GM23338 (cell line): Measurements from ENCODE around the gene IL17REL. TPM values are rescaled to one million over a fixed set of nuclear protein-coding genes. Genes with fewer than 3 reads are reported as not detected.

ENCODE experiments used
- ATAC-seq: fragments of 200-7000 bp; cut with Tn5 transposase; 3 replicates; pipeline ENCODE4 v1.9.1; 2020
- DNase-seq: peaks from one replicate; pipeline ENCODE4 v3.0.0-alpha.2; 2015; ENCODE audit warnings: low spot score
- H2AFZ ChIP-seq: fragments of 200-600 bp; sonication (generic); 2 replicates; pipeline ENCODE4 v1.8.0; 2016; ENCODE audit warnings: antibody characterized with exemption, mild to moderate bottlenecking, moderate library complexity
- H3F3A ChIP-seq: fragments of 200-600 bp; sonication (generic); replicated peaks from 2 replicates; pipeline ENCODE4 v1.8.0; 2017; ENCODE audit warnings: antibody characterized with exemption, mixed run types, low read depth
- H3K27ac ChIP-seq: fragments of 200-600 bp; sonication (generic); 2 replicates; pipeline ENCODE4 v1.6.1; 2016; ENCODE audit warnings: low read depth
- H3K27me3 ChIP-seq: fragments of 200-600 bp; sonication (generic); 2 replicates; pipeline ENCODE4 v1.8.0; 2016; ENCODE audit warnings: mild to moderate bottlenecking, mixed run types, moderate library complexity; ENCODE audit not compliant: insufficient read depth
- H3K36me3 ChIP-seq: fragments of 200-600 bp; sonication (generic); 2 replicates; pipeline ENCODE4 v1.8.0; 2016; ENCODE audit warnings: mild to moderate bottlenecking; ENCODE audit not compliant: insufficient read depth
- H3K4me1 ChIP-seq: fragments of 200-600 bp; sonication (generic); 2 replicates; pipeline ENCODE4 v1.8.0; 2016; ENCODE audit warnings: mild to moderate bottlenecking, moderate library complexity; ENCODE audit not compliant: insufficient read depth
- H3K4me2 ChIP-seq: fragments of 200-600 bp; sonication (generic); 2 replicates; pipeline ENCODE4 v1.7.1; 2017; ENCODE audit warnings: mixed run types
- H3K4me3 ChIP-seq: fragments of 200-600 bp; sonication (generic); 2 replicates; pipeline ENCODE4 v1.6.1; 2016; ENCODE audit warnings: mixed run types
- H3K79me2 ChIP-seq: fragments of 200-600 bp; sonication (generic); replicated peaks from 2 replicates; pipeline ENCODE4 v1.8.0; 2017; ENCODE audit warnings: mild to moderate bottlenecking; ENCODE audit not compliant: insufficient read depth
- H3K9me2 ChIP-seq: fragments of 200-600 bp; sonication (generic); 2 replicates; pipeline ENCODE4 v1.8.0; 2017; ENCODE audit not compliant: insufficient read depth
- H4K20me1 ChIP-seq: fragments of 200-600 bp; sonication (generic); replicated peaks from 2 replicates; pipeline ENCODE4 v1.8.0; 2017; ENCODE audit warnings: mild to moderate bottlenecking; ENCODE audit not compliant: insufficient read depth
- H3K27ac Mint-ChIP-seq: 2 replicates; pipeline ENCODE4 v1.8.0; 2020; ENCODE audit warnings: inconsistent platforms, mild to moderate bottlenecking, moderate library complexity, mixed read lengths
- H3K27me3 Mint-ChIP-seq: 3 replicates; pipeline ENCODE4 v1.8.0; 2022; ENCODE audit warnings: low read depth, mild to moderate bottlenecking, moderate library complexity, mixed read lengths, inconsistent platforms; ENCODE audit not compliant: insufficient read depth, poor library complexity
- H3K36me3 Mint-ChIP-seq: 3 replicates; pipeline ENCODE4 v1.8.0; 2021; ENCODE audit warnings: low read depth, mild to moderate bottlenecking, inconsistent platforms, moderate library complexity, mixed read lengths
- H3K4me1 Mint-ChIP-seq: 3 replicates; pipeline ENCODE4 v1.8.0; 2020; ENCODE audit warnings: mild to moderate bottlenecking, inconsistent platforms, mixed read lengths
- H3K4me3 Mint-ChIP-seq: 3 replicates; pipeline ENCODE4 v1.8.0; 2021; ENCODE audit warnings: moderate library complexity, mild to moderate bottlenecking, inconsistent platforms, mixed read lengths
- H3K9me3 Mint-ChIP-seq: 3 replicates; pipeline ENCODE4 v1.8.0; 2020; ENCODE audit warnings: moderate library complexity, mild to moderate bottlenecking, inconsistent platforms, mixed read lengths
- CREB1 ChIP-seq: fragments of 250-450 bp; sonication (Bioruptor Pico); IDR thresholded peaks from 2 replicates; pipeline ENCODE4 v1.5.0; 2020; ENCODE audit warnings: low read depth, mild to moderate bottlenecking, moderate library complexity
- EZH2phosphoT487 ChIP-seq: fragments of 200-600 bp; sonication (generic); IDR thresholded peaks from one replicate; pipeline ENCODE4 v1.8.1; 2018; ENCODE audit warnings: antibody characterized with exemption; ENCODE audit not compliant: unreplicated experiment
- JUNB ChIP-seq: IDR thresholded peaks from one replicate; pipeline ENCODE4 v1.6.1; 2016; ENCODE audit warnings: antibody characterized with exemption; ENCODE audit not compliant: unreplicated experiment
- NANOG ChIP-seq: IDR thresholded peaks from 2 replicates; pipeline ENCODE4 v1.6.1; 2016; ENCODE audit warnings: antibody characterized with exemption, borderline replicate concordance
- POLR2AphosphoS5 ChIP-seq: IDR thresholded peaks from 2 replicates; pipeline ENCODE4 v1.6.1; 2016; ENCODE audit warnings: antibody characterized with exemption, low read depth
- STAT1 ChIP-seq: IDR thresholded peaks from one replicate; pipeline ENCODE4 v1.6.1; 2016; ENCODE audit warnings: antibody characterized with exemption; ENCODE audit not compliant: unreplicated experiment
- ZNF114 ChIP-seq: fragments of 250-450 bp; sonication (Bioruptor Pico); IDR thresholded peaks from 2 replicates; pipeline ENCODE4 v1.5.0; 2020; ENCODE audit warnings: mild to moderate bottlenecking, moderate library complexity
- ZNF331 ChIP-seq: fragments of 250-450 bp; sonication (Bioruptor Pico); IDR thresholded peaks from 2 replicates; pipeline ENCODE4 v1.5.0; 2020; ENCODE audit warnings: low read depth, mild to moderate bottlenecking, moderate library complexity
- polyA plus RNA-seq: library from polyadenylated mRNA; unstranded; fragments of >200 nt; fragmentation: Nextera tagmentation; extraction: Ambion mirVana; gene quantifications from 2 replicates; pipeline ENCODE4 v1.2.1, GENCODE V29; 2016
- total RNA-seq: library from RNA; depleted of rRNA; stranded (reverse); fragments of >200 nt; shearing (Covaris generic); gene quantifications from 2 replicates; pipeline ENCODE4 v1.2.3, GENCODE V29; 2014
- TF ChIP-seq, protein P1 (sequence below): IDR thresholded peaks from 2 replicates; pipeline ENCODE4 v1.6.1; 2016; ENCODE audit warnings: antibody characterized with exemption
- TF ChIP-seq, protein P2 (sequence below): fragments of 250-450 bp; sonication (Bioruptor Pico); IDR thresholded peaks from 2 replicates; pipeline ENCODE4 v1.5.0; 2020; ENCODE audit warnings: mild to moderate bottlenecking, moderate library complexity
- TF ChIP-seq, protein P3 (sequence below): IDR thresholded peaks from one replicate; pipeline ENCODE4 v1.6.1; 2018; ENCODE audit warnings: antibody characterized with exemption; ENCODE audit not compliant: unreplicated experiment
- TF ChIP-seq, protein P4 (sequence below), 2 experiments: fragments of 200-600 bp in 1 of 2; sonication (generic) in 1 of 2; conservative IDR thresholded peaks; 2 replicates each; pipeline versions ENCODE4 v1.5.1 to v1.6.1; 2016 to 2017; ENCODE audit warnings: antibody characterized with exemption in 2 of 2, low read depth in 2 of 2, mild to moderate bottlenecking in 2 of 2, moderate library complexity in 1 of 2

IL17REL gene
- total and polyA plus RNA-seq, 2 experiments from 2014 or later: 0.31 TPM; not detected in 1

DNA sequence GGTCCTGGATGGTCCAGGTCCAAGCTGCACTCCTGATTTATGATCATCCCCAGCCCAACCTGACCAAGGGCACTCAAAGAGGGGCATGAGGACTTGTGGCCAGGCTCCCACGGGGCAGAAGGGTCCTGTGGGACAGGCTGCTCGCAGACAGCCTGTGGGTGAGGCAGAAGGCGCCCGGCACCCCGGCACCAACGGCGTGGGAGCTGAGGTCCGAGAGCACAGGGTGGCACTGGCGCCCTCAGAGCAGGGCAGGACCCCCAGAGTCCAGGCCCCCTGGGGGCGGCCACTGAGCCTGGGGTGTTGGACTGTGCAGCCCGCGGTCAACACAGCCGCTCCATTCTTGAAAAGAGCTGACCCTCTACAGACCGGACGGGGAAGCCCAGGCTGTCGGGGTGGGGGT lies 3.3 kb downstream of the IL17REL start:
- no peak for TF ChIP-seq EZH2phosphoT487
- TF ChIP-seq POLR2AphosphoS5: no peak
- no peak for TF ChIP-seq ZNF114 (CRISPR knock-in tag)
- TF ChIP-seq ZNF331 (CRISPR knock-in tag): no peak
- TF ChIP-seq STAT1: no peak
- TF ChIP-seq NANOG: no peak
- TF ChIP-seq, protein P1, sequence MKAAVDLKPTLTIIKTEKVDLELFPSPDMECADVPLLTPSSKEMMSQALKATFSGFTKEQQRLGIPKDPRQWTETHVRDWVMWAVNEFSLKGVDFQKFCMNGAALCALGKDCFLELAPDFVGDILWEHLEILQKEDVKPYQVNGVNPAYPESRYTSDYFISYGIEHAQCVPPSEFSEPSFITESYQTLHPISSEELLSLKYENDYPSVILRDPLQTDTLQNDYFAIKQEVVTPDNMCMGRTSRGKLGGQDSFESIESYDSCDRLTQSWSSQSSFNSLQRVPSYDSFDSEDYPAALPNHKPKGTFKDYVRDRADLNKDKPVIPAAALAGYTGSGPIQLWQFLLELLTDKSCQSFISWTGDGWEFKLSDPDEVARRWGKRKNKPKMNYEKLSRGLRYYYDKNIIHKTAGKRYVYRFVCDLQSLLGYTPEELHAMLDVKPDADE: no peak
- TF ChIP-seq CREB1: no peak
- TF ChIP-seq, protein P2, sequence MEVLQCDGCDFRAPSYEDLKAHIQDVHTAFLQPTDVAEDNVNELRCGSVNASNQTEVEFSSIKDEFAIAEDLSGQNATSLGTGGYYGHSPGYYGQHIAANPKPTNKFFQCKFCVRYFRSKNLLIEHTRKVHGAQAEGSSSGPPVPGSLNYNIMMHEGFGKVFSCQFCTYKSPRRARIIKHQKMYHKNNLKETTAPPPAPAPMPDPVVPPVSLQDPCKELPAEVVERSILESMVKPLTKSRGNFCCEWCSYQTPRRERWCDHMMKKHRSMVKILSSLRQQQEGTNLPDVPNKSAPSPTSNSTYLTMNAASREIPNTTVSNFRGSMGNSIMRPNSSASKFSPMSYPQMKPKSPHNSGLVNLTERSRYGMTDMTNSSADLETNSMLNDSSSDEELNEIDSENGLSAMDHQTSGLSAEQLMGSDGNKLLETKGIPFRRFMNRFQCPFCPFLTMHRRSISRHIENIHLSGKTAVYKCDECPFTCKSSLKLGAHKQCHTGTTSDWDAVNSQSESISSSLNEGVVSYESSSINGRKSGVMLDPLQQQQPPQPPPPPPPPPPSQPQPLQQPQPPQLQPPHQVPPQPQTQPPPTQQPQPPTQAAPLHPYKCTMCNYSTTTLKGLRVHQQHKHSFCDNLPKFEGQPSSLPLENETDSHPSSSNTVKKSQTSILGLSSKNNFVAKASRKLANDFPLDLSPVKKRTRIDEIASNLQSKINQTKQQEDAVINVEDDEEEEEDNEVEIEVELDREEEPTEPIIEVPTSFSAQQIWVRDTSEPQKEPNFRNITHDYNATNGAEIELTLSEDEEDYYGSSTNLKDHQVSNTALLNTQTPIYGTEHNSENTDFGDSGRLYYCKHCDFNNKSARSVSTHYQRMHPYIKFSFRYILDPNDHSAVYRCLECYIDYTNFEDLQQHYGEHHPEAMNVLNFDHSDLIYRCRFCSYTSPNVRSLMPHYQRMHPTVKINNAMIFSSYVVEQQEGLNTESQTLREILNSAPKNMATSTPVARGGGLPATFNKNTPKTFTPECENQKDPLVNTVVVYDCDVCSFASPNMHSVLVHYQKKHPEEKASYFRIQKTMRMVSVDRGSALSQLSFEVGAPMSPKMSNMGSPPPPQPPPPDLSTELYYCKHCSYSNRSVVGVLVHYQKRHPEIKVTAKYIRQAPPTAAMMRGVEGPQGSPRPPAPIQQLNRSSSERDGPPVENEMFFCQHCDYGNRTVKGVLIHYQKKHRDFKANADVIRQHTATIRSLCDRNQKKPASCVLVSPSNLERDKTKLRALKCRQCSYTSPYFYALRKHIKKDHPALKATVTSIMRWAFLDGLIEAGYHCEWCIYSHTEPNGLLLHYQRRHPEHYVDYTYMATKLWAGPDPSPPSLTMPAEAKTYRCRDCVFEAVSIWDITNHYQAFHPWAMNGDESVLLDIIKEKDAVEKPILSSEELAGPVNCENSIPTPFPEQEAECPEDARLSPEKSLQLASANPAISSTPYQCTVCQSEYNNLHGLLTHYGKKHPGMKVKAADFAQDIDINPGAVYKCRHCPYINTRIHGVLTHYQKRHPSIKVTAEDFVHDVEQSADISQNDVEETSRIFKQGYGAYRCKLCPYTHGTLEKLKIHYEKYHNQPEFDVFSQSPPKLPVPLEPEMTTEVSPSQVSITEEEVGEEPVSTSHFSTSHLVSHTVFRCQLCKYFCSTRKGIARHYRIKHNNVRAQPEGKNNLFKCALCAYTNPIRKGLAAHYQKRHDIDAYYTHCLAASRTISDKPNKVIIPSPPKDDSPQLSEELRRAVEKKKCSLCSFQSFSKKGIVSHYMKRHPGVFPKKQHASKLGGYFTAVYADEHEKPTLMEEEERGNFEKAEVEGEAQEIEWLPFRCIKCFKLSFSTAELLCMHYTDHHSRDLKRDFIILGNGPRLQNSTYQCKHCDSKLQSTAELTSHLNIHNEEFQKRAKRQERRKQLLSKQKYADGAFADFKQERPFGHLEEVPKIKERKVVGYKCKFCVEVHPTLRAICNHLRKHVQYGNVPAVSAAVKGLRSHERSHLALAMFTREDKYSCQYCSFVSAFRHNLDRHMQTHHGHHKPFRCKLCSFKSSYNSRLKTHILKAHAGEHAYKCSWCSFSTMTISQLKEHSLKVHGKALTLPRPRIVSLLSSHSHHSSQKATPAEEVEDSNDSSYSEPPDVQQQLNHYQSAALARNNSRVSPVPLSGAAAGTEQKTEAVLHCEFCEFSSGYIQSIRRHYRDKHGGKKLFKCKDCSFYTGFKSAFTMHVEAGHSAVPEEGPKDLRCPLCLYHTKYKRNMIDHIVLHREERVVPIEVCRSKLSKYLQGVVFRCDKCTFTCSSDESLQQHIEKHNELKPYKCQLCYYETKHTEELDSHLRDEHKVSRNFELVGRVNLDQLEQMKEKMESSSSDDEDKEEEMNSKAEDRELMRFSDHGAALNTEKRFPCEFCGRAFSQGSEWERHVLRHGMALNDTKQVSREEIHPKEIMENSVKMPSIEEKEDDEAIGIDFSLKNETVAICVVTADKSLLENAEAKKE (CRISPR knock-in tag): no peak
- TF ChIP-seq JUNB: no peak
- TF ChIP-seq, protein P3, sequence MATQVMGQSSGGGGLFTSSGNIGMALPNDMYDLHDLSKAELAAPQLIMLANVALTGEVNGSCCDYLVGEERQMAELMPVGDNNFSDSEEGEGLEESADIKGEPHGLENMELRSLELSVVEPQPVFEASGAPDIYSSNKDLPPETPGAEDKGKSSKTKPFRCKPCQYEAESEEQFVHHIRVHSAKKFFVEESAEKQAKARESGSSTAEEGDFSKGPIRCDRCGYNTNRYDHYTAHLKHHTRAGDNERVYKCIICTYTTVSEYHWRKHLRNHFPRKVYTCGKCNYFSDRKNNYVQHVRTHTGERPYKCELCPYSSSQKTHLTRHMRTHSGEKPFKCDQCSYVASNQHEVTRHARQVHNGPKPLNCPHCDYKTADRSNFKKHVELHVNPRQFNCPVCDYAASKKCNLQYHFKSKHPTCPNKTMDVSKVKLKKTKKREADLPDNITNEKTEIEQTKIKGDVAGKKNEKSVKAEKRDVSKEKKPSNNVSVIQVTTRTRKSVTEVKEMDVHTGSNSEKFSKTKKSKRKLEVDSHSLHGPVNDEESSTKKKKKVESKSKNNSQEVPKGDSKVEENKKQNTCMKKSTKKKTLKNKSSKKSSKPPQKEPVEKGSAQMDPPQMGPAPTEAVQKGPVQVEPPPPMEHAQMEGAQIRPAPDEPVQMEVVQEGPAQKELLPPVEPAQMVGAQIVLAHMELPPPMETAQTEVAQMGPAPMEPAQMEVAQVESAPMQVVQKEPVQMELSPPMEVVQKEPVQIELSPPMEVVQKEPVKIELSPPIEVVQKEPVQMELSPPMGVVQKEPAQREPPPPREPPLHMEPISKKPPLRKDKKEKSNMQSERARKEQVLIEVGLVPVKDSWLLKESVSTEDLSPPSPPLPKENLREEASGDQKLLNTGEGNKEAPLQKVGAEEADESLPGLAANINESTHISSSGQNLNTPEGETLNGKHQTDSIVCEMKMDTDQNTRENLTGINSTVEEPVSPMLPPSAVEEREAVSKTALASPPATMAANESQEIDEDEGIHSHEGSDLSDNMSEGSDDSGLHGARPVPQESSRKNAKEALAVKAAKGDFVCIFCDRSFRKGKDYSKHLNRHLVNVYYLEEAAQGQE: no peak
- TF ChIP-seq, protein P4, sequence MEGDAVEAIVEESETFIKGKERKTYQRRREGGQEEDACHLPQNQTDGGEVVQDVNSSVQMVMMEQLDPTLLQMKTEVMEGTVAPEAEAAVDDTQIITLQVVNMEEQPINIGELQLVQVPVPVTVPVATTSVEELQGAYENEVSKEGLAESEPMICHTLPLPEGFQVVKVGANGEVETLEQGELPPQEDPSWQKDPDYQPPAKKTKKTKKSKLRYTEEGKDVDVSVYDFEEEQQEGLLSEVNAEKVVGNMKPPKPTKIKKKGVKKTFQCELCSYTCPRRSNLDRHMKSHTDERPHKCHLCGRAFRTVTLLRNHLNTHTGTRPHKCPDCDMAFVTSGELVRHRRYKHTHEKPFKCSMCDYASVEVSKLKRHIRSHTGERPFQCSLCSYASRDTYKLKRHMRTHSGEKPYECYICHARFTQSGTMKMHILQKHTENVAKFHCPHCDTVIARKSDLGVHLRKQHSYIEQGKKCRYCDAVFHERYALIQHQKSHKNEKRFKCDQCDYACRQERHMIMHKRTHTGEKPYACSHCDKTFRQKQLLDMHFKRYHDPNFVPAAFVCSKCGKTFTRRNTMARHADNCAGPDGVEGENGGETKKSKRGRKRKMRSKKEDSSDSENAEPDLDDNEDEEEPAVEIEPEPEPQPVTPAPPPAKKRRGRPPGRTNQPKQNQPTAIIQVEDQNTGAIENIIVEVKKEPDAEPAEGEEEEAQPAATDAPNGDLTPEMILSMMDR (conservative IDR thresholded peaks at IDR 0.05; ENCODE audit: low read depth in 2 of 2): no peak
- Histone ChIP-seq H3K4me2 (no peak overlapping the region), H3K27me3 (peaks cover 42% of the 10 kb centered on the region)

More for the DNA sequence above, 3.3 kb downstream of the IL17REL start:
- Histone ChIP-seq H3K4me3 (no peak overlapping the region), H3K27ac (no peak overlapping the region), H3K4me1 (peaks cover 7% of the 10 kb centered on the region; the same call in 1 of the 2 replicates), H3F3A (no peaks in the 10 kb centered on the region), H3K79me2 (no peaks in the 10 kb centered on the region), H3K9me2 (no peaks in the 10 kb centered on the region), H2AFZ (no peak overlapping the region), H3K36me3 (no peaks in the 10 kb centered on the region), H4K20me1 (0 out of 2 replicates have a peak, but pooled peaks cover 3% of the 10 kb centered on the region)
- peaks cover 30% of the 10 kb centered on the region for H3K27me3 Mint-ChIP-seq
- no peak for ATAC-seq
- no peaks in the 10 kb centered on the region for H3K36me3 Mint-ChIP-seq
- no peaks in the 10 kb centered on the region for H3K9me3 Mint-ChIP-seq
- H3K27ac Mint-ChIP-seq: no peak overlapping the region
- peaks cover 15% of the 10 kb centered on the region; the same call in 2 of the 3 replicates for H3K4me1 Mint-ChIP-seq
- H3K4me3 Mint-ChIP-seq: no peak overlapping the region
- no peak for DNase-seq
